Hair follicle dermal papilla cell (primary cell): ENCODE results near the gene HMCN1. TPM values are rescaled to one million over a fixed set of nuclear protein-coding genes. Genes with fewer than 3 reads are reported as not detected.

Experiments used
- total RNA-seq: library from RNA; depleted of rRNA; stranded (reverse); fragments of >200 nt; gene quantifications from 2 replicates; pipeline ENCODE4 v1.2.3, GENCODE V29; 2012

The HMCN1 gene
- total RNA-seq = 234 and 427 TPM in 2 replicates

DNA sequence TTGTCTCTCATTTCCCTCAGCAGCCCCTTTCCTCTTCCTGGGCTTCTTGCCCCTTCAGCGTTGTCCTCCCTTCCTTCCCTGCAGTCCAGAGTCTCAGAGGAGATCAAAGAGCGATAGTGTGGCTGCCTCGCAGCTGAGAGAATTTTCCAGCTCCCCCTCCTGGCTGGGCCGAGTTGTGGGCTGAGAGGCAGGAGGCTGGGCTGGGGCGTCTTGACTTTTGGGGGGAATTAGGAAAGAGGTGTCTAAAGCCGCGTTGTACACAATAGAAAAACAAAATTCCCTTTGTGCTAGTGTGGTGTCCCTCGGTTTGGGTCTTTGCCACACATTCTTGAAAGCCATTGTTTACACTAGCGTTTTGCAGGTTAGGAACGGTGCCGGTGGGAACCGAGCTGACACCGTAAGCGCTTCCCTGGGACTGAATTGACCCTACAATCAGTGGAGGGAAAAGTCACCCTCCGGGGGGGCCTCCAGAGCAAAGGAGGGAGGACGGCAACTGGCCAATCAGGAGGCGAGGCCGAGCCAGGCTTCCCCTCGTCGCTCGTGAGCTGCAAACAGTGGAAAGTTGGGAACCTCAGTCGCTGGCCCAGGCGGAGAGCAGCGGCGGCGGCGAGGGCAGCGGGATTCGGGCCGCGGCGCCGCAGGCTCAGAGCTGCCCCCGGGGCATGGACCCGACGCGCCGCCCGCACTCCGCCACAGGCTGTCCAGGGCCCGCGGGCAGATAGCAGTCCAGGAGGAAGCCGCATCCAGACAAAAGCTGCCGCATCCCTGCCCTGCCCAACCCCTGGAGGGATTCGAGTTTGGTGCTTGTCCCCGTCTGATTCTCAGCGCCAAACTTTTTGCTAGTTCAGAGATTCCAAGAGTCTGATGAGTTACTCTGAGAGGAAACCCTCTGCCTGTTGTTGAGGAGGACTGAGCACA lies at the start of gene HMCN1:
Gene HMCN1, plus strand, starts transcription at position 574 of the 918 bp plus-strand sequence. CDS start 389 bp downstream, outside the sequence.

